NCI-H748 treated with DMSO at 0.1 percent for 48 hours (cell line): ENCODE measurements around the gene SLC9C2.
"Not testable (repeated sequence)": the region's sequence is repeated elsewhere in the genome, so short reads cannot be mapped to it uniquely, and the experiment has no call there.

Experiments
- DNase-seq: peaks from one replicate; lab custom pipeline; 2025; lab: John Stamatoyannopoulos, UW

SLC9C2 gene

GRCh38 chr1:173581383-173582079 is 21.3 kb downstream of the SLC9C2 start:
- DNase-seq: no peak

GRCh38 chr1:173580658-173581057 is 22.2 kb downstream of the SLC9C2 start:
- DNase-seq: no peak

GRCh38 chr1:173580071-173580470 is 22.8 kb downstream of the SLC9C2 start:
- DNase-seq: no peak

- no peak for DNase-seq
These were observed 29.3 kb downstream of the SLC9C2 start for GRCh38 chr1:173573596-173573995.

GRCh38 chr1:173572201-173572873 is 30.5 kb downstream of the SLC9C2 start:
- no peak for DNase-seq

- DNase-seq: no peak
These were observed 32.4 kb downstream of the SLC9C2 start for GRCh38 chr1:173570370-173571007.

- no peak for DNase-seq
These were observed 34.4 kb downstream of the SLC9C2 start for GRCh38 chr1:173568483-173568882.

GRCh38 chr1:173563846-173564245 is 39.0 kb downstream of the SLC9C2 start:
- DNase-seq: not testable (repeated sequence)

DNA sequence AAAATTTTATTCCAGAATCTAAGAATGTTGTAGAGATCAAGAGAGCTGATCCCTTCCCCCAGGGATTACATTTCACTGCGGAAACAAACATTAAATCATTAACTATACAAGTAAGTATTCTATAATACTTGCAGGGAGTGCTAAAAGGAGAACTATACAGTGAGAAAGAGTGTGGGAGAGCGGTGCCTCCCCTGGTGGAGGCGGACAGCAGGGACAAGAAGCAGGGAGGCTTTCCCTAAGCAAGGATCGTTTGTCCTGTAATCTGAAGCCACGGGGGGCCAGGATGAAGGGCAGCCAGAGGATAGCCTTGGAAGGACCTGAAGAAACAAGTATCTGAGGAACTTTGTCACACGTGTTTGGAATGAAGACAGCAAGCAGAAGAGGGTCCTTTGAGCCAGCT is 40.1 kb downstream of the SLC9C2 start:
- DNase-seq: no peak

DNA sequence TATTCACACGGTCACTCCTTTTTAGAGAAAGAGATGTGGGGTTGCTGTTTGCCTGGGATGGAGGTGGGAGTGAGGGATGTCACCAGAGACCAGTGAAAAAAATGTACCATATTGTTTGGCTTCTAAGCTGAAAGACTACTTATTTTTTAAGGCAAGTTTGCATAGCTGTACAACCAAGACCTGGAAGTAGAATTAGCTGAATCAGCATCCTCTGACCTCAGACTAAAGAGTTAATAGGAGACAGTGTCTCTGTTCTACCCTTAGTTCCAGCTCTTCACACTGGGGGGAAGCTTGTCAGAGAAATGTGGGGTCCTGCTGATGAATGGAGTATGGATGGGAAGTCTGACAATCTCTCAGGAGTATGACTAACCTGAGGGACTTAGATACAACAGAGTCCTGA is 41.6 kb downstream of the SLC9C2 start:
- DNase-seq: no peak

- DNase-seq: no peak
These were observed 42.5 kb downstream of the SLC9C2 start for GRCh38 chr1:173560285-173560880.

DNA sequence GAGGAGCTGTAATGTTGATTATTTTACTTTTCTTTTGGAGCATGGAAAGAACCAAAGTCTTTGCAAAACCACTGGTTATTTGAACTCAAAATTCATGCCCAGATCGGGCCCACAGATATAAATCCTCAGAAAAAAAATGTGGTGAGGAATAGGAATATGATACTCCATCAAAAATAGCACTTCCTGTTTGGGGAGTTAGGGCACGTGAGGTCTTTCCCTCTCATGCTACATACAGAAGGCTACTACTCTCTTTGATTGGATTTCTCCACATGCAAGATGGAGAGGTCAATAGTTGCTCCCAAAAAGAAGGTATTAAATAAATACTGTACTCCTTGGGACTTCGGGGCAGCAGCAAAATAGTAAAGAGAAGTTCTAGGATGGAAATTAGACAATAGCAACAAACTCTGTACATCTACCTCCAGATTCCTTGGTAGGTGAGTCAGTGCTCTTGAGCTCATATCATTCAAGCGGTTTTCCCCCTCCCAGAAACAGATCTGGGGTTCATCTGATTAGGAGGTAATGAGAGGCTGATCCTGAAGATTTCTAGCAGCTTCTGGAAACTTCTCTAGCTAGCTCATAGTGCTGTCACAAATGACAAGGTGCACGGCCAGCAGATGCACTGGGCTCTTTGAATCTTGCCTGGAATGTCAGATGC is 47.1 kb downstream of the SLC9C2 start:
- no peak for DNase-seq

GRCh38 chr1:173554541-173555250 is 48.2 kb downstream of the SLC9C2 start:
- no peak for DNase-seq

GRCh38 chr1:173554089-173554488 is 48.8 kb downstream of the SLC9C2 start:
- DNase-seq: no peak

GRCh38 chr1:173553312-173553711 is 49.6 kb downstream of the SLC9C2 start:
- DNase-seq: no peak

DNA sequence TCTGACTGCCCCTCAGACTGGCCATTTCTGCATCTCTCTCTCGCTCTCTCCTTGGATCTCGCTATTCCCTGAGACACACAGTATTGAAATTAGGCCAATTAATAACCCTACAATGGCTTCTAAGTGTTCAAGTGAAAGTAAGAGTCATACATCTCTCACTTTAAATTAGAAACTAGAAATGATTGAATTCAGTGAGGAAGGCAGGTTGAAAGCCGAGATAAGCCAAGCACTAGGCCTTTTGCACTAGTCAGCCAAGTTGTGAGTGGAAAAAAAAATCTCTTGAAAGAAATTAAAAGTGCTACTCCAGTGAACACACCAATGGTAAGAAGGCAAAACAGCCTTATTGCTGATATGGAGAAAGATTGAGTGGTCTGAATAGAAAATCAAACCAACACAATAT is 51.2 kb downstream of the SLC9C2 start:
- no peak for DNase-seq

DNA sequence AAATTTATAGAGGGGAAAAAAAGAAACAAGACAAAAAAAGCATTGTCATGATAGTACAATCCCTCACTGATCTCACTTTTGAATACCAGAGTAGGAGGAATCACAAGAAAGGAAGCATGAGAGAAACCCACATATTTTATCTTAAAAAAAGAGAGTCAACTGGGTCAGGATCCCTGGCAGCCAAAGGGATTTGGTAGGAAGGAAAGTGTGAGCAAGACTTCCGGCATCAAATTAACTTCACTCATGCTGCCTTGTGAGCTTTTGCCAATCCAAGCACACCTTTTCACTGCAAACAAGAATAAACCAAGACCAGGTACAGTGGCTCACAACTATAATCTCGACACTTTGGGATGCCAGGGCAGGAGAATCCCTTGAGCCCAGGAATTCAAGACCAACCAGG is 53.1 kb downstream of the SLC9C2 start:
- DNase-seq: no peak

DNA sequence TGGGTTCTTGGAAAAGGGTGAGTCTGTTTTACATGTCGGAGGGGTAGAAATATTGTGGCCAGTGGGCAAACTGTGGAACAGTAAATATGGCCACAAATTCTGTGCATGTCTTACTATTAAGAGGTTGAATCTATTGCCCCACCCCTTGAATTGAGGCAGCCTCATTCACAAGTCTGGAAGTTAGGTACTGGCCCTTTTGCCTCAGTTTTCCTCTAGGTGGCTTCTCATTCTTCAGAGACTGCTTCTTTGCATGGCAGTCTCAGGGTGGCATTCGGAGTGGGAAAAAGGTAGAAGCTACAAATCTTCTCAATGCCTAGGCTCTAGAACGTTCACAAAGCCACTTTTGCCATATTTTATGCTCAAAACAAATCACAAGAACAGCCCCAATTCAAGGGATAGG is 57.2 kb downstream of the SLC9C2 start:
- no peak for DNase-seq

DNA sequence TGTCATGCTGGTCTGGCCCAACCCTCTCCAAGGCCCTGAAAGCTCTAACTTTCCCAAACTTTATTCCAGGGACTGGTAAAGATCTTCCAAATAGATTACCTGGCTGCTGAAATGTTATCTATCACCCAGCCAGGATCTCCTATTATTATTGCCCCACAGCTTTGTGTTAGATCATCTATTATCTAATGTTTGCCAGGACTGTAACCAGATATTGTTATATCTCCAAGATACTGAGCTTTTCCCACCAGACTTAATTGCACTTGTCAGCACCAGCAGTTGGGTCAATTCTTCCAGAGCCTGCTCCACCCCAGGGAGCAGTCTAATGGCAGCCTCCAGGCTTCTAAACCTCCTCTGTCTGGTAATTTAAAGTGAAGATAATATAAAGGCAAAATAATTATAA is 66.6 kb downstream of the SLC9C2 start:
- DNase-seq: no peak

GRCh38 chr1:173532237-173532636 is 70.6 kb downstream of the SLC9C2 start:
- no peak for DNase-seq

- no peak for DNase-seq
These were observed 71.8 kb downstream of the SLC9C2 start for GRCh38 chr1:173530795-173531693.
